Stimulated activated CD4-positive, alpha-beta T cell treated with anti-CD3 and anti-CD28 coated beads, Interleukin-15, amount 100 ng/mL, for 24 hours (primary cell): ENCODE results near the gene PPP1R13B.
"Not testable (repeated sequence)": the region's sequence is repeated elsewhere in the genome, so short reads cannot be mapped to it uniquely, and the experiment has no call there.

ENCODE experiments used
- DNase-seq: peaks from one replicate; pipeline ENCODE4 v3.0.0-alpha.2; 2020

Gene PPP1R13B

GRCh38 chr14:103847451-103848174 lies at the start of gene PPP1R13B:
Gene PPP1R13B (minus strand): TSS chr14:103847575. CDS start chr14:103847307, 268 bp downstream.
- DNase-seq, result peak; percentile 95

GRCh38 chr14:103896578-103896977 lies 49.2 kb upstream of the PPP1R13B start:
- DNase-seq, result no peak

GRCh38 chr14:103894723-103895059 lies 47.3 kb upstream of the PPP1R13B start:
- no peak for DNase-seq

GRCh38 chr14:103894034-103894722 lies 46.8 kb upstream of the PPP1R13B start:
- DNase-seq, result no peak

GRCh38 chr14:103892247-103892646 lies 44.9 kb upstream of the PPP1R13B start:
- no peak for DNase-seq

- no peak for DNase-seq
Observed at GRCh38 chr14:103891667-103892215, 44.4 kb upstream of the PPP1R13B start.

GRCh38 chr14:103890821-103891666 lies 43.7 kb upstream of the PPP1R13B start:
- no peak for DNase-seq

- DNase-seq, result no peak
Observed at GRCh38 chr14:103890052-103890371, 42.6 kb upstream of the PPP1R13B start.

- DNase-seq, result no peak
Observed at GRCh38 chr14:103889313-103890051, 42.1 kb upstream of the PPP1R13B start.

- DNase-seq, result not testable (repeated sequence)
Observed at GRCh38 chr14:103889002-103889312, 41.6 kb upstream of the PPP1R13B start.

- no peak for DNase-seq
Observed at GRCh38 chr14:103887557-103888115, 40.3 kb upstream of the PPP1R13B start.

GRCh38 chr14:103887170-103887501 lies 39.8 kb upstream of the PPP1R13B start:
- no peak for DNase-seq

- DNase-seq, result no peak
Observed at GRCh38 chr14:103886304-103887169, 39.2 kb upstream of the PPP1R13B start.

- DNase-seq, result no peak
Observed at GRCh38 chr14:103885509-103885932, 38.1 kb upstream of the PPP1R13B start.

GRCh38 chr14:103884854-103885253 lies 37.5 kb upstream of the PPP1R13B start:
- no peak for DNase-seq

- no peak for DNase-seq
Observed at GRCh38 chr14:103883263-103883523, 35.8 kb upstream of the PPP1R13B start.

GRCh38 chr14:103882503-103883262 lies 35.3 kb upstream of the PPP1R13B start:
- DNase-seq, result no peak

- no peak for DNase-seq
Observed at GRCh38 chr14:103881268-103882201, 34.2 kb upstream of the PPP1R13B start.

- DNase-seq, result peak; percentile 28
Observed at GRCh38 chr14:103880348-103881267, 33.2 kb upstream of the PPP1R13B start.
